Caco-2 (cell line): Measurements from ENCODE around the gene MGST2. TPM values are rescaled to one million over a fixed set of nuclear protein-coding genes. Genes with fewer than 3 reads are reported as not detected.

ENCODE experiments used
- BruUV-seq: library from RNA; stranded (reverse); fragments of 400-500 nt; replicated peaks from 2 replicates; lab custom pipeline; 2021; lab: Mats Ljungman, UMichigan
- CTCF ChIA-PET: fragments of 300-600 bp; sonication (Branson Sonifier 250); formaldehyde crosslinking; loops from one replicate; lab custom pipeline; 2022; ENCODE audit warnings: antibody characterized with exemption; lab: Charles Lee
- POLR2A ChIA-PET: fragments of 300-600 bp; sonication (Branson Sonifier 250); formaldehyde crosslinking; loops from one replicate; lab custom pipeline; 2022; ENCODE audit warnings: antibody characterized with exemption; lab: Charles Lee
- DNase-seq, 2 experiments: peaks; one replicate each; pipeline versions ENCODE4 v3.0.0 to v3.0.0-alpha.2; 2020 to 2022
- H3K27me3 ChIP-seq: replicated peaks from 2 replicates; pipeline ENCODE4 v1.6.0; 2011; ENCODE audit warnings: low read length; ENCODE audit not compliant: control insufficient read depth, insufficient read depth
- H3K36me3 ChIP-seq: 2 replicates; pipeline ENCODE4 v1.5.1; 2011; ENCODE audit warnings: low read length; ENCODE audit not compliant: control insufficient read depth, insufficient read depth
- H3K4me1 ChIP-seq: fragments of 250-450 bp; sonication (Bioruptor Pico); 2 replicates; pipeline ENCODE4 v1.5.1; 2020; ENCODE audit warnings: mild to moderate bottlenecking
- H3K4me3 ChIP-seq: 2 replicates; pipeline ENCODE4 v1.5.1; 2011; ENCODE audit warnings: low read depth, mild to moderate bottlenecking, control low read depth, low read length
- H3K9me3 ChIP-seq: fragments of 250-450 bp; sonication (Bioruptor Pico); 2 replicates; pipeline ENCODE4 v1.5.1; 2020; ENCODE audit warnings: mild to moderate bottlenecking, moderate library complexity
- H3K27ac Mint-ChIP-seq: one replicate; pipeline ENCODE4 v1.8.0; 2022; ENCODE audit warnings: mixed read lengths; ENCODE audit not compliant: unreplicated experiment
- H3K27me3 Mint-ChIP-seq: one replicate; pipeline ENCODE4 v1.8.0; 2022; ENCODE audit warnings: mixed read lengths; ENCODE audit not compliant: insufficient read depth, unreplicated experiment
- H3K36me3 Mint-ChIP-seq: one replicate; pipeline ENCODE4 v1.8.0; 2022; ENCODE audit warnings: mild to moderate bottlenecking, mixed read lengths; ENCODE audit not compliant: insufficient read depth, unreplicated experiment
- H3K4me1 Mint-ChIP-seq: one replicate; pipeline ENCODE4 v1.8.0; 2022; ENCODE audit warnings: low read depth, mixed read lengths; ENCODE audit not compliant: unreplicated experiment
- H3K4me3 Mint-ChIP-seq: one replicate; pipeline ENCODE4 v1.8.0; 2022; ENCODE audit warnings: mild to moderate bottlenecking, moderate library complexity, mixed read lengths; ENCODE audit not compliant: unreplicated experiment
- H3K9me3 Mint-ChIP-seq: one replicate; pipeline ENCODE4 v1.8.0; 2022; ENCODE audit warnings: mixed read lengths; ENCODE audit not compliant: unreplicated experiment
- intact Hi-C: fragments of 100-400 bp; cut with micrococcal nuclease; formaldehyde crosslinking; loops from one replicate; pipeline ENCODE4 v1.10.0; 2022; ENCODE audit not compliant: unreplicated experiment
- total RNA-seq: library from RNA; stranded (reverse); gene quantifications from 2 replicates; pipeline ENCODE4 v1.2.3, GENCODE V29; 2022
- TF ChIP-seq, protein P1 (sequence below), 2 experiments: fragments of 200-600 bp in 1 of 2; IDR thresholded peaks; 1 replicate in 1 of 2; 2 replicates in 1 of 2; pipeline versions ENCODE4 v1.5.1 to v1.8.0; 2011 to 2022; ENCODE audit warnings: antibody characterized with exemption in 1 of 2, control low read depth in 1 of 2, inconsistent platforms in 1 of 2, low read depth in 1 of 2, low read length in 1 of 2, mild to moderate bottlenecking in 1 of 2, moderate library complexity in 1 of 2; ENCODE audit not compliant: insufficient read depth in 1 of 2, severe bottlenecking in 1 of 2, unreplicated experiment in 1 of 2

The MGST2 gene
- total RNA-seq, 1 experiment from 2014 or later, result 81.7 TPM

DNA sequence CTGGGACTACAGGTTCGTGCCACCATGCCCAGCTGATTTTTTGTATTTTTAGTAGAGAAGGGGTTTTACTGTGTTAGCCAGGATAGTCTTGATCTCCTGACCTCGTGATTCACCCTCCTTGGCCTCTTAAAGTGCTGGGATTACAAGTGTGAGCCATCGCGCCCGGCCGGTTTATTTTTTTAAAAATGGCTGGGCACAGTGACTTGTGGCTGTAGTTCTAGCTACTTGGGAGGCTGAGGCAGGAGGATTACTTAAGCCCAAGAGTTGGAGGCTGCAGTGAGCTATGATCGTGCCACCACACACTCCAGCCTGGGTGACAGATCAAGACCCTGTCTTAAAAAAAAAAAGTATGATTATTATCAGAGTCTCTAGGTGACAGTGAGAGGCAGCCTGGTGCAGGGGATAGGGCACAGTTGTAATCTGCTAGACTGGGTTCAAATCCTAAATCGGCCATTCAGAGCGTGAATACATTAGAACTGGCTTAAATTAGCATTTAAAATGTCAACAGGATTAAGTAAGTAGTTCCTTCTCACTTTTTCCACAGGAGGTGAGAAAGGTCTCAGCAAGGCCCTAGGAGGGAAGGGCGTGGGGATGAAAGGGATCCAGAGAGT lies 435 bp upstream of the MGST2 start:
- intact Hi-C loops, result loop anchor here (1.0 to 5.0 kb wide), 7 partner anchors 8 to 487 kb away; partner anchors contain the start of gene MAML3
- Histone ChIP-seq H3K4me3 (peak overlapping the region; percentile 52), H3K27me3 (no peaks in the 10 kb centered on the region), H3K9me3 (no peaks in the 10 kb centered on the region), H3K4me1 (peaks cover 83% of the 10 kb centered on the region), H3K36me3 (no peaks in the 10 kb centered on the region)
- Mint-ChIP-seq H3K36me3 (peaks cover 29% of the 10 kb centered on the region), H3K4me3 (peak overlapping the region; percentile 90), H3K27ac (peak overlapping the region; percentile 94), H3K27me3 (no peaks in the 10 kb centered on the region), H3K9me3 (no peaks in the 10 kb centered on the region), H3K4me1 (peaks cover 54% of the 10 kb centered on the region)
- CTCF ChIA-PET, result interaction anchor here (0.6 to 2.1 kb wide), 5 partner anchors 8 to 489 kb away, joined by 3 to 38 read pairs (median 6); partner anchors contain the start of gene MAML3
- TF ChIP-seq, protein P1, sequence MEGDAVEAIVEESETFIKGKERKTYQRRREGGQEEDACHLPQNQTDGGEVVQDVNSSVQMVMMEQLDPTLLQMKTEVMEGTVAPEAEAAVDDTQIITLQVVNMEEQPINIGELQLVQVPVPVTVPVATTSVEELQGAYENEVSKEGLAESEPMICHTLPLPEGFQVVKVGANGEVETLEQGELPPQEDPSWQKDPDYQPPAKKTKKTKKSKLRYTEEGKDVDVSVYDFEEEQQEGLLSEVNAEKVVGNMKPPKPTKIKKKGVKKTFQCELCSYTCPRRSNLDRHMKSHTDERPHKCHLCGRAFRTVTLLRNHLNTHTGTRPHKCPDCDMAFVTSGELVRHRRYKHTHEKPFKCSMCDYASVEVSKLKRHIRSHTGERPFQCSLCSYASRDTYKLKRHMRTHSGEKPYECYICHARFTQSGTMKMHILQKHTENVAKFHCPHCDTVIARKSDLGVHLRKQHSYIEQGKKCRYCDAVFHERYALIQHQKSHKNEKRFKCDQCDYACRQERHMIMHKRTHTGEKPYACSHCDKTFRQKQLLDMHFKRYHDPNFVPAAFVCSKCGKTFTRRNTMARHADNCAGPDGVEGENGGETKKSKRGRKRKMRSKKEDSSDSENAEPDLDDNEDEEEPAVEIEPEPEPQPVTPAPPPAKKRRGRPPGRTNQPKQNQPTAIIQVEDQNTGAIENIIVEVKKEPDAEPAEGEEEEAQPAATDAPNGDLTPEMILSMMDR (IDR thresholded peaks at IDR 0.05; ENCODE audit: insufficient read depth in 1 of 2, low read depth in 1 of 2, low read length in 1 of 2, severe bottlenecking in 1 of 2, unreplicated experiment in 1 of 2), result no peak
- POLR2A ChIA-PET, result interaction anchor here (1.1 to 2.0 kb wide), 3 partner anchors 8 to 708 kb away, joined by 4 to 13 read pairs (median 5); partner anchors contain the start of gene SCOC
- DNase-seq, result no peak
- TSS peak; percentile 36 for BruUV-seq

DNA sequence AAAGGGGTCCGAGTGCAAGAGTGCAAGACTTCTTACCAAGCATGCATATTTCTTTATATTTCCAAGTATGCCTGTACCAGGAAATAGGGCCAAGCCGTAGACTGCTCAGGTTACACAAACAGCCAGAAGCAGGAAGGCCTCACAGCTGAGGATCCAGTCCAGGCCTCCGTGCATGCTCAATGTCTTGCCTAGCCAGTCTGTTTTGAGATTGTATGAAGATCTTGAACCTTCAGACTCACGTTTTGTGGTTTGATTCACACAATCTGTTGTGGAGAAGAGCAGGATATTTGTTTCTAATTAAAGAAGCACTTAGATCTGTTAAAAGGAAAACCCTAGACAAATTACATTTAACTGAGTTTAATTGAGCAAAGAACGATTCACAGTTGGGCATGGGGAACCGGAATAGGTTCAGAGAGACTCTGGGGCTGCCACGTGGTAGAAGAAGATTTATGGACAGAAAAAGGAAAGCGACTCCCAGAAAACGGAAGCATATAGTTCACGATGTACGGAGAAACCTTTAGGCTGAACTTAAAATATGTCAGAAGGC lies 1.2 kb downstream of the MGST2 start:
- peak overlapping the region; percentile 90 for H3K4me3 Mint-ChIP-seq
- peaks cover 30% of the 10 kb centered on the region for H3K36me3 Mint-ChIP-seq
- H3K4me1 ChIP-seq, result peaks cover 89% of the 10 kb centered on the region
- H3K27ac Mint-ChIP-seq, result peak overlapping the region; percentile 94
- DNase-seq, result peak in 1 of 2 experiments; percentile 61
- H3K9me3 ChIP-seq, result no peaks in the 10 kb centered on the region
- H3K9me3 Mint-ChIP-seq, result no peaks in the 10 kb centered on the region
- CTCF ChIA-PET, result interaction anchor here (0.9 to 2.1 kb wide), 5 partner anchors 10 to 62 kb away, joined by 3 to 38 read pairs (median 6); no protein-coding TSS in a partner anchor
- no peaks in the 10 kb centered on the region for H3K27me3 ChIP-seq
- H3K36me3 ChIP-seq, result no peaks in the 10 kb centered on the region
- POLR2A ChIA-PET, result interaction anchor here (0.7 to 2.0 kb wide), 3 partner anchors 10 to 25 kb away, joined by 3 to 13 read pairs (median 4); no protein-coding TSS in a partner anchor
- intact Hi-C loops, result loop anchor here (1.0 to 5.0 kb wide), 4 partner anchors 25 to 485 kb away; partner anchors contain the start of gene MAML3
- peaks cover 57% of the 10 kb centered on the region for H3K4me1 Mint-ChIP-seq
- H3K4me3 ChIP-seq, result peak overlapping the region; percentile 52
- no peaks in the 10 kb centered on the region for H3K27me3 Mint-ChIP-seq
- no TSS peak for BruUV-seq
- TF ChIP-seq, protein P1 (IDR thresholded peaks at IDR 0.05; ENCODE audit: insufficient read depth in 1 of 2, low read depth in 1 of 2, low read length in 1 of 2, severe bottlenecking in 1 of 2, unreplicated experiment in 1 of 2), result no peak

DNA sequence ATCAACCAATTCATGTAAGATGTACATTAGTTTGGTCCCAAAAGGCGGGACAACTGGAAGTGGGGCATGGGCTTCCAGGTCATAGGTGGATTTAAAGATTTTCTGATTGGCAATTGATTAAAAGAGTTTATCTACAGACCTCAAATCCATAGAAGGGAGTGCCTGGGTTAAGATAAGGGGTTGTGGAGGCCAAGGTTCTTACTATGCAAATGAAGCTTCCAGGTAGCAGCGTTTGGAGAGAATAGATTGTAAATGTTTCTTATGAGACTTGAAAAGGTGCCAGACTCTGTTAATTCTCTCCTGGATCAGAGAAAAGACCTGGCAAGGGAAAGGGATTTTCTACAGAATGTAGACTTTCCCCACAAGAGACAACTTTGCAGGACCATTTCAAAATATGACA lies 2.4 kb downstream of the MGST2 start:
- ChIA-PET POLR2A (no interaction called here), CTCF (interaction anchor here (3.0 kb wide), 1 partner anchor 11 kb away, joined by 25 read pairs; no protein-coding TSS in a partner anchor)
- no TSS peak for BruUV-seq
- no peaks in the 10 kb centered on the region for H3K36me3 ChIP-seq
- TF ChIP-seq, protein P1 (IDR thresholded peaks at IDR 0.05; ENCODE audit: insufficient read depth in 1 of 2, low read depth in 1 of 2, low read length in 1 of 2, severe bottlenecking in 1 of 2, unreplicated experiment in 1 of 2), result no peak
- no peak overlapping the region for H3K4me3 ChIP-seq
- intact Hi-C loops, result loop anchor here (5.0 kb wide), 3 partner anchors 184 to 484 kb away; partner anchors contain the start of gene MAML3
- Mint-ChIP-seq H3K36me3 (peaks cover 30% of the 10 kb centered on the region), H3K27ac (peak overlapping the region; percentile 94), H3K27me3 (no peaks in the 10 kb centered on the region), H3K4me3 (peak overlapping the region; percentile 90), H3K4me1 (peaks cover 63% of the 10 kb centered on the region), H3K9me3 (no peaks in the 10 kb centered on the region)
- H3K9me3 ChIP-seq, result no peaks in the 10 kb centered on the region
- no peak for DNase-seq
- peaks cover 87% of the 10 kb centered on the region for H3K4me1 ChIP-seq
- no peaks in the 10 kb centered on the region for H3K27me3 ChIP-seq
